GM04504 (cell line): ENCODE data around the gene RPP25L.
"Not testable (repeated sequence)": the region's sequence is repeated elsewhere in the genome, so short reads cannot be mapped to it uniquely, and the experiment has no call there.

Experiments used
- DNase-seq: peaks from one replicate; pipeline ENCODE4 v3.0.0-alpha.2; 2012; ENCODE audit warnings: low read depth

RPP25L gene

DNA sequence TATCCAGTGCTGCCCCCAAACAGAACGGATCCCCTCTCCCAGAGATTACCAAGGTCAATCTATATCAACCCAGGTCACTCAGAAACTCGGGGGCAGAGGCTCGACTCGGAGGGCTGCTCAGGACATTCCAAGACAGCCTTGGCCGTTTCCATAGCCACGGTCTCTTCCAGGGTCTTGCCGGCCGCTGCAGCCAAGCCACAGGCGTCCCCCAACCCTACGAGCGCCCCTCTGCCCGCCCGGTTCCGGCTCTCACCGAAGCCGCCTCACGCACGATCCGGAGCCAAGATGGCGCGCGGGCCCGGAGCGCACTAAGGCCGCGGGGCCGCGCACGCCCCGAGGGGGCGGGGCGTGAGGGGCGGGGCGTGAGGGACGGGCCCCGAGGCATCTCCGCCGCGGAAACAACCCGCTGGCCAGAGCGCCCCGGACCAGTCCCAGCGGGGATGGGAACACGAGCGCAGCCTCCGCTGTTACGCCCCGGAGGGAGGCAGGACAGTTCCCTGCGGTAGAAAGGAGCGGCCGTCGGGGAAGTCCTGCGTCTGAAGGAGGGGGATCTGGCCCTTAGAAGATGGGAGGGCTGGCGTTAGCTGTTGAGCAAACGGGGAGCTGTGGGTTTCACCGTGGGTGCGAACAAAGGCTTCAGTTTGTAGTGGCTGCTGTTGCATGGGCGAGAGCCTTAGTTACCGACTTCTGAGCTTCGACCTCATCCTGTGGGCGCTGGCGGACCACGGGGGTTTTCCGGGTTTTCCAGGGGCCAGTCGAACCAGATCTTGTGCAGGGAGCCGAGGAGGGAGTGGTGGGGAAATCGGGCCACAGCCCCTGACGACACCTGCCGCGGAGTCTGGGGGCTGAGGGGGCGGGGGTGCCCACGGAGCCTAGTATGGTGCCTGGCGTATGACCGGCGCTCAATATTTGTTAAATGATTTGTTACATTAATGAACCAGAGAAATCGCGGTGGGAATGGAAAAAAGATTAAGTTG is at the start of gene RPP25L:
RPP25L (minus strand) TSS at position 287 of the 977 bp plus-strand sequence. CDS start 801 bp downstream, outside the sequence.
- DNase-seq, result peak; percentile 74

DNA sequence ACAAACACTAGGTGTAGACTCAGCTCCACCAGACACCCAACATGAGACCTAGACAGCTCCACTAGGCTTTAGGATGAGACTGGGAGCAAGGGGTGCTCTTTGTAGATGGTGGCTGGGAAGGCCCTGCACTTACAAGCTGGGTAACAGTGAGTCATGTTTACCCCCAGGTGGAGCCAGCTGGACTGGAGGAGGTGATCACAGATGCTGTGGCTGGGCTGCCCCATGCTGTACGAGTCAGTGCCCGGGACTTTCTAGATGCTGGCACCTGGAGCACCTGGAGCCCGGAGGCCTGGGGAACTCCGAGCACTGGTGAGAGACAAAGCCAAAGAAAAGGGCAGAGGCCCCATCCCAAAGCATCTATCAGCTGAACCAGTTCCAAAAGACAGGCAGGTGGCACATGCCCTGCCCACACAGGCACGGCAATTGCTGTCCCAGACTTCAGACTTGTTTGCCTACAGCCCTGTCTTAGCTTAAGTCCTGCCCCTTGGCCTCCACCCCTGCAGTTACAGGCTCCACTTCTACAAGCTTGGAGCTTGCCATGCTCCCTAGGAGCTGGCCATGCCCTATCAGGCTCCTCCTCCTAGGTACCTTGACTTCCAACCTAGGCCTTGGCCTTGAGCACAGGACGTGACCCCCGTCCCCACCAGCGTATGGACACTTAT is 47.8 kb upstream of the RPP25L start:
- no peak for DNase-seq

DNA sequence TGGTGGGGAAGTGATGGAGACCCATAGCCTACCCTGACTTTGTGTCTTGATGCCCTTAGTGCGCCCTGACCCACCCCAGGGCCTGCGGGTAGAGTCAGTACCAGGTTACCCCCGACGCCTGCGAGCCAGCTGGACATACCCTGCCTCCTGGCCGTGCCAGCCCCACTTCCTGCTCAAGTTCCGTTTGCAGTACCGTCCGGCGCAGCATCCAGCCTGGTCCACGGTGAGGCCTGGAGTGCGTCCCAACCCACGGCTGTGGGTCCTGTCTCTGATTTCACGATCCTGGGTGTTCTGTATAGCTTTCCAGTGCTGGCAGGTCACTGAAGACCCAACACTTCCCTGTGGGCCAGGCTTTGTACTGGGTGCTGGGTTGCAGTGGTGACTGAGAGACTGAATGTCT is 46.6 kb upstream of the RPP25L start:
- DNase-seq, result no peak

- no peak for DNase-seq
Measured at GRCh38 chr9:34656992-34657391, 45.1 kb upstream of the RPP25L start.

- no peak for DNase-seq
Measured at GRCh38 chr9:34655394-34655793, 43.5 kb upstream of the RPP25L start.

GRCh38 chr9:34654323-34655051 is 42.6 kb upstream of the RPP25L start:
- peak; percentile 64 for DNase-seq

DNA sequence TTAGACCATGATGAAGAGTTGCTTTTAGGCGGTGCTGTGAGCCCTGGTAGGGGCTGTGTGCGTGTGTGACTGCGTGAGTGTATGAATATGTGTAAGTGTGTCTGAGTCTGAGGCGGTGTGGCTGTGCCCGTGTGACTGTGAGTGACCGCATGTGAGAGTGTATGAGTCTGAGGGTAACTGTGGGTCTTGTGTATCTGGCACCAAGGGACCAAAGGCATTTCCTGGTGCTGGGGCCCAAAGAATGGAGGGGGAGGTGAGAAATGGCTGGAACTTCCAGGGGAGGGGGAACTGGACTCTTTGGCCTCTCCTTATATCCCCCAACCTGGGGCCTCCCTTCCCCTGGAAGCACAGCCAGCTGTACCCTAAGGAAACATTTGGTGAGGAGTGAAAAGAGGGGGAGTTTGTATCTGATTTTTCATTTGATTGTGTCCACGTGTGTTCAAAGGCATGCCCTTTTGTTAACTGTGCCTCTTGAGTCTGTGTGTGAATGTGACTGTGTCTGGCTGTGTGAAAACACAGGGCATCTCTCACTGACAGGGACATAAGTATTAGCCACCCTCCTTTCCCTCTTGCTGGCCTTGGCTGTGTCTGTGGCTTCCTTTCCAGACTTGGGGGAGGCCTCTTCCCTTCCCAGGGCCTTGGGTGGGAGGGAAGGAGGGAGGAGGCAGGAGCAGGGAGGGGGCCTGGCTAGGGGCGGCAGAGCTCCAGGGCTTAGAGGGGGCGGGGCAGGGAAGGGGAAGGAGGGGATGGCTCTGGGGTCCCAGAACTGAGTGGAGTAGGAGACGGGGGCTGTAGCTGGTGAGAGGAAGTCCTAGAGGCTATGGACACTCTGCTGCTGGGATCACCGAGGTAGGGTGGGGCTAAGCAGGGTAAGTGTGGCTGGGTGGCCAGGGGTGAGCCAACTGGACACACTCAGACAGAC is 41.5 kb upstream of the RPP25L start:
- DNase-seq, result no peak

- no peak for DNase-seq
Measured at GRCh38 chr9:34652602-34653000, 40.7 kb upstream of the RPP25L start.

DNA sequence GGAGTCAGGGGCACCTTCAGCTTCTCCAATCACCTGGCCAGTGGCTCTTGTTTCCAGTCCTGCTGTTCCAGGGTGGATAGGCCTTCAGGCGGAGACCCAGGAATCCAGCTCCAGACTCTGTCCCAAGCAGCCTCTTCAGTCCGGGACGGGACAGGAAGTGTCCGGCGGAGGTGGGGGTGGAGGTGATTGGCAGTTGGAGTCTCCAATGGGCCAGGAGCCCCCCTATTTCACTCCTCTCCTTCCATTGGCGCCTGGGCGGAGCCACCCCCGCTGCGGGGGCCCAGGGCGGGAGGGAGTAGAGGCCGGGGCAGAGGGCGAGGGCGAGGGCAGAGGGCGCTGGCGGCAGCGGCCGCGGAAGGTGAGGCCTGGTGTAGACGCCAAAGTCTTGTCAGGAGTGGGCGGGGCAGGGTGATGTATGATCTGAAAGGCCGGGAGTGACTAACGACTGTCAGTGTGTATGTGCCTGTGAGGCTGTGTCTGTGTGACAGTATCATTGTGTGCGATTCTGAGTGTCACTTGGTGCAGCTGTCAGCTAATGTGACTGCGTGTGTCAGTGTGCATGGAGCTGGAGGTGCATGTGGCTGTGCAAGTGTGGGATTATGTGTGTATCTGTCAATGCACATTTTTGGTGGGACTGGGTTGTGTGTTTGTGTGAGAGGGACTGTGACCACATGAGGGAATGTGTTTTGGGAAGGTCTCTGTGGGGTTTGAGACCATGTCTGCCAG is 40.1 kb upstream of the RPP25L start, which contains the start of gene IL11RA:
IL11RA (plus strand) TSS at position 310 of the 726 bp plus-strand sequence. CDS start 3,033 bp downstream, outside the sequence.
- peak; percentile 82 for DNase-seq

DNA sequence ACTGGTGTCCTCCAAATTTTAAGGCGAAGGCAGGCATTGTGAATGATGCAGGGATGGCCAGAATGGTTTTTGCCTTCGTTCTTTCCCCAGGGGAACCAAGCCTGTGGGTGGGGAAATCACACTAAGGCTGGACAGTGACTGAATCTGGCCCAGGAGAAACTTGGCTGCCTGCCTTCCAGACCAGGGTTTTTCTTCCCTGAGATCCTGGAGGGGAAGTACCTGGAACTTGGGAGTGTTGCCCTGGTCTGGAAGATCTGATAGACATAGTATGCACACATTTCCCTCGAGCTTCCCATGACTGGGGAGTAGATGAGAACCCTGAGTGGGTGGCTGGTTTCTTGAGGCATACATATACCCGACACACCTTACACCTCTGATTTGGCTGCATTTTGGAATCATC is 39.4 kb upstream of the RPP25L start:
- peak; percentile 32 for DNase-seq

DNA sequence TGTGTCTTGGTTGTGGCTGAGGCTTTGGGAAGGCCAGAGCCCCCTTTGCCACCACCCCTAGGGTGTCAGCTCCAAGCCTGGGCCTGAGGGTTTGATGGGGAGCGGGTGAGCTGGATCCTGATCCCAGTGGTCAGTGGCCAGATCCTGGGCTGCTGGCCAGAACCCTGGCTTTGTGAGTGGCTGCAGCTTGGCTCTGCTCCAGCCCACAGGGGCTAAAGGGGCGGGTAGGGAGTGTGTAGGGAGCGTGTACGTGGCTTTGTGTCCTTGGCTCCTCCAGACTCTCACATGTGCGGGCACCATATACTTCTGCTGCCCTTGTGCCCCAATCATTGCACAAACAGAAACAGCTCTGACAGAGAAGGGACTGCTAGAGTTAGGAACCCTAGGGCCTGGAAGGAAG is 38.9 kb upstream of the RPP25L start:
- DNase-seq, result no peak

- DNase-seq, result no peak
Measured at GRCh38 chr9:34648673-34649072, 36.8 kb upstream of the RPP25L start.

- no peak for DNase-seq
Measured at GRCh38 chr9:34647651-34648050, 35.8 kb upstream of the RPP25L start.

DNA sequence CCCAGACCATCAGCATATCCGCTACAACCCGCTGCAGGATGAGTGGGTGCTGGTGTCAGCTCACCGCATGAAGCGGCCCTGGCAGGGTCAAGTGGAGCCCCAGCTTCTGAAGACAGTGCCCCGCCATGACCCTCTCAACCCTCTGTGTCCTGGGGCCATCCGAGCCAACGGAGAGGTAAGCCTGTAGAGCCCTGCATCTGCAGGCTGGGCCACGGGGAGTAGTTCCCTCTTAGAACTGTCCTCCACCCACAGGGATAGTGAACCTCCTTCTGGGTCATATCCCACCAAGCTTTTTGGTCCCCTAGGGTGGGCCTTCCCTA is 35.1 kb upstream of the RPP25L start:
- no peak for DNase-seq

- no peak for DNase-seq
Measured at GRCh38 chr9:34646211-34647083, 34.5 kb upstream of the RPP25L start, which contains the start of gene GALT. Gene GALT, plus strand, starts transcription at chr9:34646675. Its CDS starts 30 bp downstream, at chr9:34646705.

- DNase-seq, result no peak
Measured at GRCh38 chr9:34644766-34645314, 32.9 kb upstream of the RPP25L start.

GRCh38 chr9:34642679-34643078 is 30.8 kb upstream of the RPP25L start:
- DNase-seq, result no peak

DNA sequence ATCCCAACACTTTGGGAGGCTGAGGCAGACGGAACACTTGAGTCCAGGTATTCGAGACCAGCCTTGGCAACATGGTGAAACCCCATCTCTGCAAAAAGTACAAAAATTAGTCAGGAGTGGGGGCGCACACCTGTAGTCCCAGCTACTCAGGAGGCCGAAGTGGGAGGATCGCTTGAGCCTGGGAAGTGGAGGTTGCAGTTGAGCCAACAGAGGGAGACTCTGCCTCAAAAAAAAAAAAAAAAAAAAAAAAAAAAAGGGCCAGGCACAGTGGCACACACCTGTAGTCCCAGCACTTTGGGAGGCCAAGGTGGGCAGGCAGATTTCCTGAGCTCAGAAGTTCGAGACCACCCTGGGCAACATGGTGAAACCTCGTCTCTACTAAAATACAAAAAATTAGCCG is 27.4 kb upstream of the RPP25L start:
- DNase-seq, result not testable (repeated sequence)

DNA sequence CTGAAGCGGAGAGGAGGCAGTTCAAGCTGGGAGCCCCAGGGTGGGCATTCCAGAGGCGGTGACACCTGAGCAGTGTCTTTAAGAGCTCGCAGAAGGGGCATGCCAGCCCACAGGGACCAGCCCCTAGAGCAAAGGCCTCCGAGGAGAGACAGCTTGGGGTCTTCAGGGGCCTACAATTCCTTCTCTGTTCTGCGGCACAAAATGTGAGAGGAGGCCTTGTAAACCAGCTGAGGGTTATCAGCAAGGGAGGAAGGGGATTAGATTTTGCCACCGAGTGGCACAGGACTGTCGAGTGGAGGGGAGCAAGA is 26.2 kb upstream of the RPP25L start:
- DNase-seq, result no peak
